Adrenal gland (tissue), 5 donors: ENCODE results near the gene RALGAPA2.

Source experiments
- POLR2A ChIP-seq, 2 donors: fragments of 450-650 bp; IDR thresholded peaks; one replicate each; pipeline ENCODE4 v1.6.1; 2017; ENCODE audit warnings: antibody characterized with exemption in 2 of 2, mild to moderate bottlenecking in 2 of 2, moderate library complexity in 1 of 2
- TF ChIP-seq, protein P1 (sequence below), 6 experiments: fragments of 450-650 bp in 4 of 6; fragments of 200-600 bp in 2 of 6; sonication (generic) in 1 of 6; IDR thresholded peaks; 1 replicate in 5 of 6; 2 replicates in 1 of 6; pipeline versions ENCODE4 v1.5.1 to v1.8.0; 2016 to 2021; ENCODE audit warnings: antibody characterized with exemption in 6 of 6, mild to moderate bottlenecking in 2 of 6, moderate library complexity in 1 of 6
- donor health status: DM: no; HTN: no; CAD: no.

DNA sequence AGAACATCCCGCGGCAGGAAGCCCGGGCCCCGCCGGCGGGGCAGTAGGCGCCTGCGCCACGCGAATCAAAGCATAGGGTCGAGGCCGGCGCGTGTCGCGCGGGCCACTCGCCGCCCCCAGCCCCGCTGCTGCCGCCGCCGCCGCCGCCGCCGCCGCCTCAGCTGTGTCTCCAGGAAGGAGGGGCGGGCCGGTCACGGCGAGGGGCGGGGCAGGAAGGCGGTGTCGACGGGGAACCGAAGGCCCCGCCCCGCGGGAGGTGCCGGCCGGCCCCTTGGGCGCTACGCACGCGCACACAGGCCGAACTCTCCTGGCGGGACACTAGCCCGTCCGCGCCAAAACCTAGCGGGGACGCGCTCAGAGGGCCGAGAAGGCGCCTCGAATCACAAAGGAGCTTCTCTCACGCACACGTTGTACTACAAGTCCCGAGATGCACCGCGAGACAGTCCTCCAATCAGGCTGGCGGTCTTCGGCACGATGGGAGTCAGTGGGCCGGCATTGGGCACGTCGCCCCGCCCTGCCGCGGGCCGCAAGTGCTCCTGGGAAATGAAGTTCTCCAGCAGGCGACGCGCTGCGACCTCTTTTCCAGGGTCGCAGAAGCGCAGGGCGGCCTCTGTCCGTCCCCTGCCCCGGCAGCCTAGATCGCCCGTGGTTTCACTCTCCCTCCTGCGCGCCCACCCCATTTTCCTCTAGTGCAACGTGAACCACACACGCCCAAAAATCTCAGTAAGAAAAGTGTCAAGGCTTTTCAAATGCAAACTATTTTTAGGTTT is at the start of gene RALGAPA2:
- TF ChIP-seq, protein P1, sequence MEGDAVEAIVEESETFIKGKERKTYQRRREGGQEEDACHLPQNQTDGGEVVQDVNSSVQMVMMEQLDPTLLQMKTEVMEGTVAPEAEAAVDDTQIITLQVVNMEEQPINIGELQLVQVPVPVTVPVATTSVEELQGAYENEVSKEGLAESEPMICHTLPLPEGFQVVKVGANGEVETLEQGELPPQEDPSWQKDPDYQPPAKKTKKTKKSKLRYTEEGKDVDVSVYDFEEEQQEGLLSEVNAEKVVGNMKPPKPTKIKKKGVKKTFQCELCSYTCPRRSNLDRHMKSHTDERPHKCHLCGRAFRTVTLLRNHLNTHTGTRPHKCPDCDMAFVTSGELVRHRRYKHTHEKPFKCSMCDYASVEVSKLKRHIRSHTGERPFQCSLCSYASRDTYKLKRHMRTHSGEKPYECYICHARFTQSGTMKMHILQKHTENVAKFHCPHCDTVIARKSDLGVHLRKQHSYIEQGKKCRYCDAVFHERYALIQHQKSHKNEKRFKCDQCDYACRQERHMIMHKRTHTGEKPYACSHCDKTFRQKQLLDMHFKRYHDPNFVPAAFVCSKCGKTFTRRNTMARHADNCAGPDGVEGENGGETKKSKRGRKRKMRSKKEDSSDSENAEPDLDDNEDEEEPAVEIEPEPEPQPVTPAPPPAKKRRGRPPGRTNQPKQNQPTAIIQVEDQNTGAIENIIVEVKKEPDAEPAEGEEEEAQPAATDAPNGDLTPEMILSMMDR (IDR thresholded peaks at IDR 0.05): no peak
- TF ChIP-seq POLR2A (IDR thresholded peaks at IDR 0.05): peak; percentile 12 to 66
